Liver (tissue), 9 donors: ENCODE data around the gene NAA16. TPM values are rescaled to one million over a fixed set of nuclear protein-coding genes. Genes with fewer than 3 reads are reported as not detected.

Experiments
- DNase-seq: peaks from one replicate; pipeline ENCODE4 v3.0.0-alpha.2; 2017; ENCODE audit warnings: low spot score
- H3K27ac ChIP-seq, 2 donors: one replicate each; pipeline ENCODE4 v1.7.0; 2013; ENCODE audit warnings: inconsistent platforms in 2 of 2, low read length in 2 of 2, control low read depth in 1 of 2, low read depth in 1 of 2, mild to moderate bottlenecking in 1 of 2
- H3K27me3 ChIP-seq, 4 donors: one replicate each; pipeline versions ENCODE4 v1.6.1 to v1.7.0; 2013; ENCODE audit warnings: low read length in 3 of 4, inconsistent platforms in 1 of 4, mild to moderate bottlenecking in 1 of 4, moderate library complexity in 1 of 4; ENCODE audit not compliant: control insufficient read depth in 4 of 4, insufficient read depth in 4 of 4
- H3K36me3 ChIP-seq, 4 donors: one replicate each; pipeline versions ENCODE4 v1.6.1 to v1.7.0; 2013; ENCODE audit warnings: low read length in 3 of 4, mild to moderate bottlenecking in 3 of 4, low read depth in 1 of 4, moderate library complexity in 1 of 4; ENCODE audit not compliant: control insufficient read depth in 4 of 4, insufficient read depth in 3 of 4
- H3K4me1 ChIP-seq, 4 donors: one replicate each; pipeline versions ENCODE4 v1.6.1 to v1.7.0; 2013; ENCODE audit warnings: low read length in 3 of 4, mild to moderate bottlenecking in 3 of 4, moderate library complexity in 1 of 4; ENCODE audit not compliant: control insufficient read depth in 4 of 4, insufficient read depth in 4 of 4
- H3K4me3 ChIP-seq, 3 donors: one replicate each; pipeline versions ENCODE4 v1.6.1 to v1.7.0; 2013; ENCODE audit warnings: low read length in 3 of 3, control low read depth in 1 of 3, low read depth in 1 of 3, mild to moderate bottlenecking in 1 of 3
- H3K9ac ChIP-seq, 2 donors: one replicate each; pipeline ENCODE4 v1.7.0; 2013; ENCODE audit warnings: low read length in 2 of 2, mild to moderate bottlenecking in 2 of 2, moderate library complexity in 2 of 2, control low read depth in 1 of 2, low read depth in 1 of 2
- H3K9me3 ChIP-seq, 4 donors: one replicate each; pipeline versions ENCODE4 v1.6.1 to v1.7.0; 2013; ENCODE audit warnings: low read length in 3 of 4; ENCODE audit not compliant: control insufficient read depth in 4 of 4
- EGR1 ChIP-seq, 2 donors: IDR thresholded peaks; 2 replicates each; pipeline ENCODE4 v1.6.1; 2016 to 2018; ENCODE audit warnings: antibody characterized with exemption in 2 of 2, low read depth in 2 of 2
- FOXA1 ChIP-seq: IDR thresholded peaks from 2 replicates; pipeline ENCODE4 v1.6.1; 2016; ENCODE audit warnings: antibody characterized with exemption
- FOXA2 ChIP-seq: IDR thresholded peaks from 2 replicates; pipeline ENCODE4 v1.6.1; 2016; ENCODE audit warnings: antibody characterized with exemption
- HNF4G ChIP-seq: IDR thresholded peaks from 2 replicates; pipeline ENCODE4 v1.6.1; 2016; ENCODE audit warnings: antibody characterized with exemption
- NR2F2 ChIP-seq: IDR thresholded peaks from 2 replicates; pipeline ENCODE4 v1.6.1; 2016; ENCODE audit warnings: antibody characterized with exemption
- RAD21 ChIP-seq, 2 donors: IDR thresholded peaks; 2 replicates each; pipeline ENCODE4 v1.6.1; 2016; ENCODE audit warnings: antibody characterized with exemption in 2 of 2, mild to moderate bottlenecking in 2 of 2
- SP1 ChIP-seq: IDR thresholded peaks from 2 replicates; pipeline ENCODE4 v1.6.1; 2018; ENCODE audit warnings: antibody characterized with exemption, mild to moderate bottlenecking
- TAF1 ChIP-seq: conservative IDR thresholded peaks from 2 replicates; pipeline ENCODE4 v1.6.1; 2016; ENCODE audit warnings: antibody characterized with exemption, mild to moderate bottlenecking
- WGBS: extraction: QIAGEN DNeasy Blood & Tissue Kit; methylation state at CpG from one replicate; pipeline ENCODE4 v1.1.7; 2013; 5-methylcytosine and 5-hydroxymethylcytosine counted together
- polyA plus RNA-seq, 2 donors: library from polyadenylated mRNA; stranded (reverse) in 1 of 2; unstranded in 1 of 2; fragments of 200-250 nt in 1 of 2; fragments of >200 nt in 1 of 2; fragmentation: Nextera tagmentation in 1 of 2; extraction: Ambion mirVana in 1 of 2; gene quantifications; one replicate each; pipeline versions ENCODE4 v1.2.1 to v1.2.3, GENCODE V29; 2013 to 2015
- total RNA-seq, 2 donors: library from RNA; depleted of rRNA; stranded (reverse); fragments of >200 nt; gene quantifications; one replicate each; pipeline ENCODE4 v1.2.3, GENCODE V29; 2014
- TF ChIP-seq, protein P1 (sequence below): IDR thresholded peaks from 2 replicates; pipeline ENCODE4 v1.6.1; 2016; ENCODE audit warnings: antibody characterized with exemption
- TF ChIP-seq, protein P2 (sequence below): IDR thresholded peaks from 2 replicates; pipeline ENCODE4 v1.6.1; 2016; ENCODE audit warnings: antibody characterized with exemption
- TF ChIP-seq, protein P3 (sequence below): IDR thresholded peaks from 2 replicates; pipeline ENCODE4 v1.6.1; 2016; ENCODE audit warnings: antibody characterized with exemption
- TF ChIP-seq, protein P4 (sequence below): fragments of 150-350 bp; IDR thresholded peaks from 2 replicates; pipeline ENCODE4 v1.5.1; 2017; ENCODE audit warnings: improper control_type of control experiment, low read depth, low read length; ENCODE audit not compliant: missing input control
- TF ChIP-seq, protein P5 (sequence below): IDR thresholded peaks from 2 replicates; pipeline ENCODE4 v1.6.1; 2016; ENCODE audit warnings: antibody characterized with exemption, mild to moderate bottlenecking
- donor health status: healthy.
- donor health status: healthy.
- donor health status: healthy.
- donor health status: healthy.
- donor health status: healthy.

The NAA16 gene
- total and polyA plus RNA-seq, 4 donors = 2.6 to 11.5 (median 9.2) TPM

DNA sequence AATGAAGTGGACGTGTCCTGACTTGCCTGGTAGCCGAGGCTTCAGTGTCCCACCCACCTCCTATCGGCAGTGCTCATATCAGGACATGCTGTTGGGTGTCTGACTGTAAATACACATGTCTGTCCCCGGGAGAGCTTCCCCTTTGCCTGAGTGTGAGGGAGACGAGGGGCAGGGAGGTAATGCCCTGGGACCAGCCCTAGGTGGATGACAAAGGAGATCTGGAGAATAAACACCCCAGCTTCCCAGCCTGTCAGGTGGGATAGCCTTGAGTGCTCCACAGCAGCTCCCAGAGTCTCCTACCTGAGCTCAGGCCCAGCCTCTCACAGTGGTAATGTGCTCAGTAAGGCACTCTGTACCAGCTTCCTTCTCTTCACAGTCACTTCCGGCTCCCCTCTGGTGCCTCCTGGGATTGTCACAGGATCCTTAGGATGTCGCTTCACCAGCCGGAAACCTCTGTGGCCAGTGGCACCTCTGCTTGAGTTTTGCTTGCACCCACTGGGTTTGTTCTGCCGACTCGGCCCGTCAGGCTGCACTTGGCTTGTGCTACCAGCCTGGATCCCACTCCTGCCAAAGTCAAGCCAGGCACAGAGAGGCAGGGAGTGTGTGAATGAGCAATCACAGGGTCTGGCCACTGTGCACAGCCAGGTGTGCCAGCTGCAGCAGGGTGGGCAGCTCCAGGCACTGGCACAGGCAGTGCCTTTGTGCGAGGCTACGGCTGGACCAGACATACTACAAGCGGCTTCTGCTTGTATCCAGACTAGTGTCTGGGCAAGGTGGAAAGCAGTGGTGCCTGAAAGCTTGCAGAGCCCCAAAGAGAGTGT lies 91.8 kb downstream of the NAA16 start:
- no peak overlapping the region for H3K9ac ChIP-seq
- H3K36me3 ChIP-seq = no peaks in the 10 kb centered on the region
- no peaks in the 10 kb centered on the region for H3K9me3 ChIP-seq
- H3K4me1 ChIP-seq = no peaks in the 10 kb centered on the region
- no peaks in the 10 kb centered on the region for H3K27me3 ChIP-seq
- DNase-seq = no peak
- 82% methylated on average over 14 of the region's 14 CpGs for WGBS
- TF ChIP-seq NR2F2 = no peak
- no peak for TF ChIP-seq HNF4G
- TF ChIP-seq SP1 = no peak
- TF ChIP-seq FOXA1 = no peak
- no peak for TF ChIP-seq EGR1 (IDR thresholded peaks at IDR 0.05; ENCODE audit: low read depth in 2 of 2)
- TF ChIP-seq, protein P1, sequence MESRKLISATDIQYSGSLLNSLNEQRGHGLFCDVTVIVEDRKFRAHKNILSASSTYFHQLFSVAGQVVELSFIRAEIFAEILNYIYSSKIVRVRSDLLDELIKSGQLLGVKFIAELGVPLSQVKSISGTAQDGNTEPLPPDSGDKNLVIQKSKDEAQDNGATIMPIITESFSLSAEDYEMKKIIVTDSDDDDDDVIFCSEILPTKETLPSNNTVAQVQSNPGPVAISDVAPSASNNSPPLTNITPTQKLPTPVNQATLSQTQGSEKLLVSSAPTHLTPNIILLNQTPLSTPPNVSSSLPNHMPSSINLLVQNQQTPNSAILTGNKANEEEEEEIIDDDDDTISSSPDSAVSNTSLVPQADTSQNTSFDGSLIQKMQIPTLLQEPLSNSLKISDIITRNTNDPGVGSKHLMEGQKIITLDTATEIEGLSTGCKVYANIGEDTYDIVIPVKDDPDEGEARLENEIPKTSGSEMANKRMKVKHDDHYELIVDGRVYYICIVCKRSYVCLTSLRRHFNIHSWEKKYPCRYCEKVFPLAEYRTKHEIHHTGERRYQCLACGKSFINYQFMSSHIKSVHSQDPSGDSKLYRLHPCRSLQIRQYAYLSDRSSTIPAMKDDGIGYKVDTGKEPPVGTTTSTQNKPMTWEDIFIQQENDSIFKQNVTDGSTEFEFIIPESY = no peak
- TF ChIP-seq RAD21 (IDR thresholded peaks at IDR 0.05) = no peak
- TF ChIP-seq, protein P2, sequence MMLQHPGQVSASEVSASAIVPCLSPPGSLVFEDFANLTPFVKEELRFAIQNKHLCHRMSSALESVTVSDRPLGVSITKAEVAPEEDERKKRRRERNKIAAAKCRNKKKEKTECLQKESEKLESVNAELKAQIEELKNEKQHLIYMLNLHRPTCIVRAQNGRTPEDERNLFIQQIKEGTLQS = no peak
- TF ChIP-seq, protein P3, sequence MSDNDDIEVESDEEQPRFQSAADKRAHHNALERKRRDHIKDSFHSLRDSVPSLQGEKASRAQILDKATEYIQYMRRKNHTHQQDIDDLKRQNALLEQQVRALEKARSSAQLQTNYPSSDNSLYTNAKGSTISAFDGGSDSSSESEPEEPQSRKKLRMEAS = no peak
- no peak for TF ChIP-seq FOXA2
- TF ChIP-seq, protein P4, sequence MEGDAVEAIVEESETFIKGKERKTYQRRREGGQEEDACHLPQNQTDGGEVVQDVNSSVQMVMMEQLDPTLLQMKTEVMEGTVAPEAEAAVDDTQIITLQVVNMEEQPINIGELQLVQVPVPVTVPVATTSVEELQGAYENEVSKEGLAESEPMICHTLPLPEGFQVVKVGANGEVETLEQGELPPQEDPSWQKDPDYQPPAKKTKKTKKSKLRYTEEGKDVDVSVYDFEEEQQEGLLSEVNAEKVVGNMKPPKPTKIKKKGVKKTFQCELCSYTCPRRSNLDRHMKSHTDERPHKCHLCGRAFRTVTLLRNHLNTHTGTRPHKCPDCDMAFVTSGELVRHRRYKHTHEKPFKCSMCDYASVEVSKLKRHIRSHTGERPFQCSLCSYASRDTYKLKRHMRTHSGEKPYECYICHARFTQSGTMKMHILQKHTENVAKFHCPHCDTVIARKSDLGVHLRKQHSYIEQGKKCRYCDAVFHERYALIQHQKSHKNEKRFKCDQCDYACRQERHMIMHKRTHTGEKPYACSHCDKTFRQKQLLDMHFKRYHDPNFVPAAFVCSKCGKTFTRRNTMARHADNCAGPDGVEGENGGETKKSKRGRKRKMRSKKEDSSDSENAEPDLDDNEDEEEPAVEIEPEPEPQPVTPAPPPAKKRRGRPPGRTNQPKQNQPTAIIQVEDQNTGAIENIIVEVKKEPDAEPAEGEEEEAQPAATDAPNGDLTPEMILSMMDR = no peak
- TF ChIP-seq TAF1 = no peak
- TF ChIP-seq, protein P5, sequence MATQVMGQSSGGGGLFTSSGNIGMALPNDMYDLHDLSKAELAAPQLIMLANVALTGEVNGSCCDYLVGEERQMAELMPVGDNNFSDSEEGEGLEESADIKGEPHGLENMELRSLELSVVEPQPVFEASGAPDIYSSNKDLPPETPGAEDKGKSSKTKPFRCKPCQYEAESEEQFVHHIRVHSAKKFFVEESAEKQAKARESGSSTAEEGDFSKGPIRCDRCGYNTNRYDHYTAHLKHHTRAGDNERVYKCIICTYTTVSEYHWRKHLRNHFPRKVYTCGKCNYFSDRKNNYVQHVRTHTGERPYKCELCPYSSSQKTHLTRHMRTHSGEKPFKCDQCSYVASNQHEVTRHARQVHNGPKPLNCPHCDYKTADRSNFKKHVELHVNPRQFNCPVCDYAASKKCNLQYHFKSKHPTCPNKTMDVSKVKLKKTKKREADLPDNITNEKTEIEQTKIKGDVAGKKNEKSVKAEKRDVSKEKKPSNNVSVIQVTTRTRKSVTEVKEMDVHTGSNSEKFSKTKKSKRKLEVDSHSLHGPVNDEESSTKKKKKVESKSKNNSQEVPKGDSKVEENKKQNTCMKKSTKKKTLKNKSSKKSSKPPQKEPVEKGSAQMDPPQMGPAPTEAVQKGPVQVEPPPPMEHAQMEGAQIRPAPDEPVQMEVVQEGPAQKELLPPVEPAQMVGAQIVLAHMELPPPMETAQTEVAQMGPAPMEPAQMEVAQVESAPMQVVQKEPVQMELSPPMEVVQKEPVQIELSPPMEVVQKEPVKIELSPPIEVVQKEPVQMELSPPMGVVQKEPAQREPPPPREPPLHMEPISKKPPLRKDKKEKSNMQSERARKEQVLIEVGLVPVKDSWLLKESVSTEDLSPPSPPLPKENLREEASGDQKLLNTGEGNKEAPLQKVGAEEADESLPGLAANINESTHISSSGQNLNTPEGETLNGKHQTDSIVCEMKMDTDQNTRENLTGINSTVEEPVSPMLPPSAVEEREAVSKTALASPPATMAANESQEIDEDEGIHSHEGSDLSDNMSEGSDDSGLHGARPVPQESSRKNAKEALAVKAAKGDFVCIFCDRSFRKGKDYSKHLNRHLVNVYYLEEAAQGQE = no peak
- H3K27ac ChIP-seq = no peak overlapping the region
- H3K4me3 ChIP-seq = no peak overlapping the region

DNA sequence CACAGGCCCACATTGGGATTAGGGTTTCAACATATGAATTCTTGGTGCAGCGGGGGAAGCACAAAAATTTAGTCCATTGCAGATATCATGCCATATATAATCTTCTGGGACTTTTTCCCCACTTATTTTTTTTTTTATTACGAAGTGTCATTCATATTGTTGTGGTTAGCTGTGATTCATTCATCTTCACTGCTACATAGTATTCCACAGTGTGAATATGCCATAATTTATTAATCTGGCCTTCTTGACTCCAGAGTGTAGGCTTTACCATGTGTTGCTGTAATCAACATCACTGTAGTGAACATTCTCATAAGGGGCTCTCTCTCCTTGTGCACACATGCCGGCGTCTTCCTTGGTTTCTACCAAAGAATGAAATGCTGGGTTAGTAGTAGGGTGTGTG lies 92.9 kb downstream of the NAA16 start:
- H3K4me3 ChIP-seq = no peak overlapping the region
- no peak for DNase-seq
- no peaks in the 10 kb centered on the region for H3K9me3 ChIP-seq
- no peaks in the 10 kb centered on the region for H3K27me3 ChIP-seq
- no peaks in the 10 kb centered on the region for H3K36me3 ChIP-seq
- TF ChIP-seq, protein P2 = no peak
- H3K4me1 ChIP-seq = no peaks in the 10 kb centered on the region
- no peak overlapping the region for H3K27ac ChIP-seq
- no peak overlapping the region for H3K9ac ChIP-seq
- WGBS = 98% methylated on average over 4 of the region's 4 CpGs
